ES-I3 (cell line): ENCODE measurements around the gene ALDOB.
"Not testable (repeated sequence)": the region's sequence is repeated elsewhere in the genome, so short reads cannot be mapped to it uniquely, and the experiment has no call there.

Source experiments
- H3K36me3 ChIP-seq: 2 replicates; pipeline ENCODE4 v1.6.1; 2013; ENCODE audit warnings: mild to moderate bottlenecking, low read length, control low read depth, moderate library complexity; ENCODE audit not compliant: insufficient read depth
- H3K4me1 ChIP-seq: 2 replicates; pipeline ENCODE4 v1.6.1; 2013; ENCODE audit warnings: mild to moderate bottlenecking, control low read depth, low read length; ENCODE audit not compliant: insufficient read depth
- H3K9ac ChIP-seq: 2 replicates; pipeline ENCODE4 v1.6.1; 2013; ENCODE audit warnings: low read depth, mild to moderate bottlenecking, low read length, moderate library complexity
- H3K9me3 ChIP-seq: 2 replicates; pipeline ENCODE4 v1.6.1; 2013; ENCODE audit warnings: mild to moderate bottlenecking, low read length, moderate library complexity; ENCODE audit not compliant: control insufficient read depth, insufficient read depth

Gene ALDOB

GRCh38 chr9:101398930-101399642 lies 36.5 kb downstream of the ALDOB start:
- H3K36me3 ChIP-seq: peaks cover 5% of the 10 kb centered on the region; the same call in 1 of the 2 replicates
- H3K9ac ChIP-seq: peak overlapping the region; percentile 82; the same call in 1 of the 2 replicates
- peaks cover 10% of the 10 kb centered on the region; the same call in 1 of the 2 replicates for H3K9me3 ChIP-seq
- H3K4me1 ChIP-seq: peaks cover 7% of the 10 kb centered on the region; the same call in 1 of the 2 replicates

- H3K9ac ChIP-seq: peak within 1 kb of the TSS; percentile 82
- peaks cover 7% of the 10 kb centered on the region; the same call in 1 of the 2 replicates for H3K4me1 ChIP-seq
- no peaks in the 10 kb centered on the region; the same call in 1 of the 2 replicates for H3K36me3 ChIP-seq
These were observed 37.3 kb downstream of the ALDOB start, which contains the start of the genes MRPL50 and ZNF189 for GRCh38 chr9:101398068-101398929. Gene MRPL50, minus strand, starts transcription at chr9:101398618. Its CDS starts 26 bp downstream, at chr9:101398592. Gene ZNF189, plus strand, starts transcription at chr9:101398851. Its CDS starts 306 bp downstream, at chr9:101399157.

GRCh38 chr9:101397746-101398067 lies 37.9 kb downstream of the ALDOB start:
- peaks cover 10% of the 10 kb centered on the region; the same call in 1 of the 2 replicates for H3K9me3 ChIP-seq
- H3K36me3 ChIP-seq: no peaks in the 10 kb centered on the region; the same call in 1 of the 2 replicates
- peaks cover 7% of the 10 kb centered on the region; the same call in 1 of the 2 replicates for H3K4me1 ChIP-seq
- H3K9ac ChIP-seq: peak overlapping the region; percentile 71

More at GRCh38 chr9:101398068-101398929, 37.3 kb downstream of the ALDOB start, which contains the start of the genes MRPL50 and ZNF189:
- H3K9me3 ChIP-seq: peaks cover 5% of the 10 kb centered on the region; the same call in 1 of the 2 replicates

- peaks cover 8% of the 10 kb centered on the region for H3K36me3 ChIP-seq
These were observed 40.9 kb downstream of the ALDOB start for GRCh38 chr9:101394687-101395086.

GRCh38 chr9:101393135-101393534 lies 42.4 kb downstream of the ALDOB start:
- H3K9ac ChIP-seq: no peak overlapping the region
- peaks cover 10% of the 10 kb centered on the region; the same call in 1 of the 2 replicates for H3K9me3 ChIP-seq
- H3K36me3 ChIP-seq: peaks cover 10% of the 10 kb centered on the region
- no peaks in the 10 kb centered on the region for H3K4me1 ChIP-seq

More at GRCh38 chr9:101394687-101395086, 40.9 kb downstream of the ALDOB start:
- no peak overlapping the region for H3K9ac ChIP-seq
- H3K9me3 ChIP-seq: peaks cover 10% of the 10 kb centered on the region; the same call in 1 of the 2 replicates
- H3K4me1 ChIP-seq: peaks cover 3% of the 10 kb centered on the region; the same call in 1 of the 2 replicates

GRCh38 chr9:101388507-101388993 lies 47.0 kb downstream of the ALDOB start:
- no peaks in the 10 kb centered on the region for H3K4me1 ChIP-seq
- H3K9me3 ChIP-seq: peaks cover 9% of the 10 kb centered on the region; the same call in 1 of the 2 replicates
- no peak overlapping the region for H3K9ac ChIP-seq
- H3K36me3 ChIP-seq: peaks cover 10% of the 10 kb centered on the region; the same call in 1 of the 2 replicates

GRCh38 chr9:101387871-101388506 lies 47.6 kb downstream of the ALDOB start:
- Histone ChIP-seq H3K9ac (no peak overlapping the region), H3K4me1 (no peaks in the 10 kb centered on the region), H3K36me3 (peaks cover 10% of the 10 kb centered on the region; the same call in 1 of the 2 replicates), H3K9me3 (peaks cover 7% of the 10 kb centered on the region; the same call in 1 of the 2 replicates)

- not testable (repeated sequence) for H3K9ac ChIP-seq, H3K9me3 ChIP-seq, H3K36me3 ChIP-seq, H3K4me1 ChIP-seq
These were observed 50.6 kb downstream of the ALDOB start, which contains the start of gene BAAT for GRCh38 chr9:101384873-101385536. Gene BAAT, minus strand, starts transcription at chr9:101385006. Its CDS starts 13,602 bp downstream, at chr9:101371404.

GRCh38 chr9:101383361-101383760 lies 52.2 kb downstream of the ALDOB start:
- H3K4me1 ChIP-seq: no peaks in the 10 kb centered on the region
- H3K9ac ChIP-seq: no peak overlapping the region
- H3K9me3 ChIP-seq: peaks cover 5% of the 10 kb centered on the region; the same call in 1 of the 2 replicates
- no peaks in the 10 kb centered on the region; the same call in 1 of the 2 replicates for H3K36me3 ChIP-seq

GRCh38 chr9:101381833-101382342 lies 53.7 kb downstream of the ALDOB start:
- no peaks in the 10 kb centered on the region for H3K4me1 ChIP-seq
- peaks cover 5% of the 10 kb centered on the region; the same call in 1 of the 2 replicates for H3K9me3 ChIP-seq
- no peaks in the 10 kb centered on the region; the same call in 1 of the 2 replicates for H3K36me3 ChIP-seq
- no peak overlapping the region for H3K9ac ChIP-seq

- no peak overlapping the region for H3K9ac ChIP-seq
- no peaks in the 10 kb centered on the region; the same call in 1 of the 2 replicates for H3K36me3 ChIP-seq
- H3K4me1 ChIP-seq: no peaks in the 10 kb centered on the region
- peaks cover 5% of the 10 kb centered on the region; the same call in 1 of the 2 replicates for H3K9me3 ChIP-seq
These were observed 54.5 kb downstream of the ALDOB start for GRCh38 chr9:101381118-101381517.

GRCh38 chr9:101380295-101380694 lies 55.3 kb downstream of the ALDOB start:
- Histone ChIP-seq H3K4me1 (no peaks in the 10 kb centered on the region), H3K9me3 (peaks cover under 1% of the 10 kb centered on the region; the same call in 1 of the 2 replicates), H3K9ac (no peak overlapping the region), H3K36me3 (no peaks in the 10 kb centered on the region; the same call in 1 of the 2 replicates)
